Natural killer cell (primary cell): ENCODE data around the gene COL11A2. TPM values are rescaled to one million over a fixed set of nuclear protein-coding genes. Genes with fewer than 3 reads are reported as not detected.
"Not testable (repeated sequence)": the region's sequence is repeated elsewhere in the genome, so short reads cannot be mapped to it uniquely, and the experiment has no call there.

Experiments used
- ATAC-seq, 3 donors: fragments of 150-1000 bp in 2 of 3; fragments of 200-7000 bp in 1 of 3; cut with Tn5 transposase; 1 replicate in 1 of 3; 2 replicates in 2 of 3; pipeline ENCODE4 v1.10.0; 2021; ENCODE audit warnings: mild to moderate bottlenecking in 2 of 3, moderate library complexity in 2 of 3
- DNase-seq, 2 donors: peaks; one replicate each; pipeline versions ENCODE4 v3.0.0 to v3.0.0-alpha.2; 2013 to 2021; ENCODE audit warnings: mixed read lengths in 1 of 2
- H3K27ac ChIP-seq: one replicate; pipeline ENCODE4 v1.5.1; 2013; ENCODE audit warnings: mild to moderate bottlenecking, low read length
- H3K27me3 ChIP-seq: one replicate; pipeline ENCODE4 v1.6.1; 2013; ENCODE audit warnings: low read length; ENCODE audit not compliant: control insufficient read depth, insufficient read depth
- H3K36me3 ChIP-seq: one replicate; pipeline ENCODE4 v1.6.1; 2013; ENCODE audit warnings: low read length; ENCODE audit not compliant: control insufficient read depth, insufficient read depth
- H3K4me1 ChIP-seq: one replicate; pipeline ENCODE4 v1.6.1; 2013; ENCODE audit warnings: low read length; ENCODE audit not compliant: control insufficient read depth, insufficient read depth
- H3K4me3 ChIP-seq: one replicate; pipeline ENCODE4 v1.5.1; 2013; ENCODE audit warnings: low read length
- H3K9me3 ChIP-seq: one replicate; pipeline ENCODE4 v1.6.1; 2013; ENCODE audit warnings: low read length; ENCODE audit not compliant: control insufficient read depth, insufficient read depth
- H3K27ac Mint-ChIP-seq, 2 donors: one replicate each; pipeline ENCODE4 v1.8.0; 2022; ENCODE audit warnings: mild to moderate bottlenecking in 2 of 2, mixed read lengths in 2 of 2, moderate library complexity in 1 of 2
- H3K27me3 Mint-ChIP-seq, 2 donors: one replicate each; pipeline ENCODE4 v1.8.0; 2022; ENCODE audit warnings: low read depth in 2 of 2, mixed read lengths in 2 of 2
- H3K36me3 Mint-ChIP-seq: one replicate; pipeline ENCODE4 v1.8.0; 2022; ENCODE audit warnings: mixed read lengths
- H3K4me1 Mint-ChIP-seq, 2 donors: one replicate each; pipeline ENCODE4 v1.8.0; 2022; ENCODE audit warnings: mixed read lengths in 2 of 2
- H3K4me3 Mint-ChIP-seq: one replicate; pipeline ENCODE4 v1.8.0; 2022; ENCODE audit warnings: mild to moderate bottlenecking, moderate library complexity, mixed read lengths
- H3K9me3 Mint-ChIP-seq, 2 donors: one replicate each; pipeline ENCODE4 v1.8.0; 2022; ENCODE audit warnings: mixed read lengths in 2 of 2
- WGBS: methylation state at CpG from one replicate; pipeline ENCODE4 v1.1.7; 2013; ENCODE audit warnings: missing lambda C conversion rate; ENCODE audit not compliant: insufficient coverage; 5-methylcytosine and 5-hydroxymethylcytosine counted together
- intact Hi-C: fragments of 100-400 bp; cut with micrococcal nuclease; formaldehyde crosslinking; loops from one replicate; pipeline ENCODE4 v1.14.2; 2022
- total RNA-seq, 4 donors: library from RNA; stranded (reverse); fragments of 120-200 nt in 1 of 4; gene quantifications; one replicate each; pipeline versions ENCODE4 v1.2.3 to v1.2.4, GENCODE V29; 2013 to 2022
- TF ChIP-seq, protein P1 (sequence below): fragments of 200-600 bp; IDR thresholded peaks from one replicate; pipeline ENCODE4 v1.8.0; 2022; ENCODE audit warnings: antibody characterized with exemption

The COL11A2 gene
- total RNA-seq, 3 donors from 2014 or later (not counting 1 experiment from before 2014, with no cell fraction given): 0.93 to 2.0 (median 0.94) TPM

DNA sequence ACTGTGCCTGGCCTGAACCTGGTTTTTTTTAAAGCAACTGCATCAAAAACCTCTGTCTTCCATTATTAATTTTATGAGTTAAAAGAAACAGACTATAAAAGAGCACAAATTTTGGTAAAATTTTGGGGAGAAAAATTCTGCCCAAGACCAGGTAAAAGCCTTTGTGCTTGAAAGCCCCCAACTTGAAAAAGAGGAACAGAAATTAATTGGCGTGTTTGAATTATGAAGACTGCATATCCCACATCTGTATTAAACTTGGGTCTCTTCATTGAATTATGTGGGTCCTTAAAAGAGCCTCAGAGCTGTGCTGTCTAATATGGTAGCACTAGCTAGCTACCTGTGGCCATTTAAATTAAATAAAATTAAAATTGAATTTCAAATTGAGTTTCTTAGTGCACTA, 41.2 kb downstream of the COL11A2 start:
- Histone ChIP-seq H3K9me3 (peaks cover 2% of the 10 kb centered on the region), H3K36me3 (no peaks in the 10 kb centered on the region), H3K27me3 (no peaks in the 10 kb centered on the region), H3K4me3 (no peak overlapping the region), H3K4me1 (no peaks in the 10 kb centered on the region), H3K27ac (no peak overlapping the region)
- Mint-ChIP-seq H3K27ac (no peak overlapping the region), H3K27me3 (peaks cover 12 to 27% of the 10 kb centered on the region in 2 donors), H3K36me3 (no peaks in the 10 kb centered on the region), H3K9me3 (peaks cover 3% of the 10 kb centered on the region in 2 donors), H3K4me1 (no peaks in the 10 kb centered on the region), H3K4me3 (no peak overlapping the region)
- intact Hi-C loops: loop anchor here (10.0 kb wide), 1 partner anchor 46 kb away; no protein-coding TSS in a partner anchor
- ATAC-seq (no peak), DNase-seq (no peak)
- 67% methylated on average over 1 of the region's 1 CpG for WGBS
- TF ChIP-seq, protein P1, sequence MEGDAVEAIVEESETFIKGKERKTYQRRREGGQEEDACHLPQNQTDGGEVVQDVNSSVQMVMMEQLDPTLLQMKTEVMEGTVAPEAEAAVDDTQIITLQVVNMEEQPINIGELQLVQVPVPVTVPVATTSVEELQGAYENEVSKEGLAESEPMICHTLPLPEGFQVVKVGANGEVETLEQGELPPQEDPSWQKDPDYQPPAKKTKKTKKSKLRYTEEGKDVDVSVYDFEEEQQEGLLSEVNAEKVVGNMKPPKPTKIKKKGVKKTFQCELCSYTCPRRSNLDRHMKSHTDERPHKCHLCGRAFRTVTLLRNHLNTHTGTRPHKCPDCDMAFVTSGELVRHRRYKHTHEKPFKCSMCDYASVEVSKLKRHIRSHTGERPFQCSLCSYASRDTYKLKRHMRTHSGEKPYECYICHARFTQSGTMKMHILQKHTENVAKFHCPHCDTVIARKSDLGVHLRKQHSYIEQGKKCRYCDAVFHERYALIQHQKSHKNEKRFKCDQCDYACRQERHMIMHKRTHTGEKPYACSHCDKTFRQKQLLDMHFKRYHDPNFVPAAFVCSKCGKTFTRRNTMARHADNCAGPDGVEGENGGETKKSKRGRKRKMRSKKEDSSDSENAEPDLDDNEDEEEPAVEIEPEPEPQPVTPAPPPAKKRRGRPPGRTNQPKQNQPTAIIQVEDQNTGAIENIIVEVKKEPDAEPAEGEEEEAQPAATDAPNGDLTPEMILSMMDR: no peak

DNA sequence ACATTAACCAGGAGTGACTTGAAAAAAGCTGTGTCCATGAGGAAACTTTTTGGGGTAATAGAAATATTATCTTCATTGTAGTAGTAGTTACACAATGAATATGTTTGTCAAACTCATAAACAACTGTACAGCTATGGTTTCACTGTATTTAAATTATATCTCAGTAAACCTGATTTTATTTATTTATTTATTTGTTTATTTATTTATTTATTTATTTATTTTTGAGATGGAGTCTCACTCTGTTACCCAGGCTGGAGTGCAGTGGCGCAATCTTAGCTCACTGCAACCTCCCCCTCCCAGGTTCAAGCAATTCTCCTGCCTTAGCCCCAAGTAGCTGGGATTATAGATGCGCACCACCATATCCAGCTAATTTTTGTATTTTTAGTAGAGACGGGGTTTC, 41.7 kb downstream of the COL11A2 start:
- H3K9me3 Mint-ChIP-seq, DNase-seq, H3K9me3 ChIP-seq, H3K27ac ChIP-seq, H3K36me3 ChIP-seq, H3K27ac Mint-ChIP-seq, ATAC-seq, H3K27me3 ChIP-seq, H3K4me1 Mint-ChIP-seq, H3K4me1 ChIP-seq, H3K4me3 ChIP-seq, H3K4me3 Mint-ChIP-seq, H3K36me3 Mint-ChIP-seq: not testable (repeated sequence)
- intact Hi-C loops: loop anchor here (10.0 kb wide), 1 partner anchor 46 kb away; no protein-coding TSS in a partner anchor
- H3K27me3 Mint-ChIP-seq: peaks cover 12 to 27% of the 10 kb centered on the region in 2 donors
- 92% methylated on average over 3 of the region's 3 CpGs for WGBS

DNA sequence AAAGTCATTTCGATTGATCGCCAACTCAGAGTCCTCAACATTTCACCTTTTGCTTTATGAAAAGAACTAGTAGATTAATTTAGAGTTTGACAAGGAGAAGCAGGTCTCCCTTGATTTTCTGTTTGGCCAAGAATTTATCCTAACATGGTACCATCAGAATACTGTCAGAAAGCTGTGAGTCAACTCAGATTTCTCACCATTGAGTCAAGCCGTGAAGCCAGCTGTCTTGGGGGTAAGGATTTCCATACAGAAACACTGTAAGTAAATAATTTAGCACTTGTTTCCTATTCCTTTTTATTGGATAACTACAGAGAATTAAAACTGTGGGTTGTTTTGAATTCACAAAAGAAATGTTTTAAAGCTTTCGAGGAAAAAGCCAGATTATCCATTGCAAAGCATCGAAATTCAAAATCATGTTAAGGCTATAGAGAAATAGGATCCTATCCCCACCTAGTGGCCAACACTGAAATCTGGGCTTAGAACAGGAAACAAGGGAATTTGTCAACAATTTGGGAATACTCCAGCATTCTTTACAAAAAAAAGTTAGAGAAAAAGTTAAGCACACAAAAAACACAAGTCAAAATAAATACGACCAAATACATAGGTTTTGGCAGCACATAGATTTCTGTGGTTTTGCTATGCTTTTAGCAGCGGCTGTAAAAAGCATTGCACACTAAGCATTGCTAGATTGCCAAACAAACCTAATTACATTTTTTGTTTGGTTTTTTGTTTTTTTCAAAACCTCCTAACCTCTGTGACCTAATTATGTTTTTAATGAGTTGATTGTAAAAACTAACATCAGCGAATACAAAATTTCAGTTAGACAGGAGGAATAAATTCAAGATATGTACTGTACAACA, 44.2 kb downstream of the COL11A2 start:
- intact Hi-C loops: loop anchor here (2.0 to 5.0 kb wide), 2 partner anchors 25 to 131 kb away; no protein-coding TSS in a partner anchor
- peaks cover 3% of the 10 kb centered on the region for H3K4me1 ChIP-seq
- H3K9me3 ChIP-seq: peaks cover 2% of the 10 kb centered on the region
- Mint-ChIP-seq H3K4me3 (no peak overlapping the region), H3K4me1 (peaks cover 2 to 5% of the 10 kb centered on the region in 2 donors), H3K36me3 (no peaks in the 10 kb centered on the region), H3K27ac (no peak overlapping the region), H3K27me3 (peaks cover 12 to 20% of the 10 kb centered on the region in 2 donors), H3K9me3 (peaks cover 3% of the 10 kb centered on the region in 2 donors)
- H3K27ac ChIP-seq: no peak overlapping the region
- H3K36me3 ChIP-seq: no peaks in the 10 kb centered on the region
- DNase-seq: peak in 1 of 2 donors; percentile 54
- no peaks in the 10 kb centered on the region for H3K27me3 ChIP-seq
- TF ChIP-seq, protein P1: peak; percentile 54
- no peak overlapping the region for H3K4me3 ChIP-seq
- 45% methylated on average over 6 of the region's 8 CpGs for WGBS
- no peak for ATAC-seq

DNA sequence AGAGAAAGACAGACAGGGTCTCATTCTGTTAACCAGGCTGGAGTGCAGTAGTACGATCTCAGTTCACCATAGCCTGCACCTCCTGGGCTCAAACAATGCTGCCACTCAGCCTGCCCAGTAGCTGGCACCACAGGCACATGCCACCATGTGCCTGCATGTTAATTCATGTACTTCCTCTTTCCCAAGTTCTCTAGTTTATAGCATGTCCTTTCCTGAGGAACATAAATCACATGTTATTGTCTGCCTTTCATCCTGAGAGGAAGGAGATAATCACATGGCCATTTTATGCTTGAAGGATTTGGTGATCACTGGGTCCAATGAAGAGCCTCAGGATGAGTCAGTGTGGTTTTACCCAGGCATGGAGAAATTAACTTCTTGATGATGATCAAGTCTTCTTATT, 47.9 kb downstream of the COL11A2 start:
- no peaks in the 10 kb centered on the region for H3K9me3 ChIP-seq
- no peaks in the 10 kb centered on the region for H3K27me3 ChIP-seq
- peaks cover 8% of the 10 kb centered on the region for H3K4me1 ChIP-seq
- Mint-ChIP-seq H3K4me1 (peaks cover 18 to 24% of the 10 kb centered on the region in 2 donors), H3K9me3 (no peaks in the 10 kb centered on the region), H3K4me3 (no peak overlapping the region), H3K27me3 (peaks cover 17 to 18% of the 10 kb centered on the region in 2 donors), H3K36me3 (no peaks in the 10 kb centered on the region), H3K27ac (no peak overlapping the region)
- TF ChIP-seq, protein P1: no peak
- DNase-seq (no peak), ATAC-seq (no peak)
- intact Hi-C loops: no loop called here
- H3K4me3 ChIP-seq: no peak overlapping the region
- no peak overlapping the region for H3K27ac ChIP-seq
- no peaks in the 10 kb centered on the region for H3K36me3 ChIP-seq
- 5% methylated on average over 1 of the region's 1 CpG for WGBS
